SK-MEL-5 (cell line): Measurements from ENCODE around the gene WNT10A. TPM values are rescaled to one million over a fixed set of nuclear protein-coding genes. Genes with fewer than 3 reads are reported as not detected.

Experiments
- small RNA-seq, 2 experiments: library from RNA; depleted of rRNA; stranded (forward); fragments of <200 nt; gene quantifications; one replicate each; pipeline ENCODE3, GENCODE V24; 2014
- total RNA-seq: library from RNA; depleted of rRNA; stranded (reverse); fragments of >200 nt; shearing (Covaris generic); gene quantifications from 2 replicates; pipeline ENCODE4 v1.2.3, GENCODE V29; 2014; rRNA removed

WNT10A gene
- total RNA-seq, 1 experiment from 2014 or later, result 0.11 TPM

Small RNA genes within 50 kb of the gene (small RNA-seq; reads per million reads assigned to genes)
- gene RNU6-642P, result 0 reads per million in 2 experiments

Other genes starting within 250 kb of the WNT10A start
- 4.7 and 6.3 TPM in 2 replicates for gene ZNF142, start 221.2 kb upstream of the WNT10A start, total RNA-seq
- gene BCS1L, start 221.2 kb upstream of the WNT10A start, total RNA-seq, result 26.8 and 28.1 TPM in 2 replicates
- 32.1 and 42.0 TPM in 2 replicates for gene RNF25, start 208.8 kb upstream of the WNT10A start, total RNA-seq
- 11.3 and 12.6 TPM in 2 replicates for gene STK36, start 208.8 kb upstream of the WNT10A start, total RNA-seq
- 32.3 and 41.4 TPM in 2 replicates for gene TTLL4, start 170.0 kb upstream of the WNT10A start, total RNA-seq
- 57.1 and 61.8 TPM in 2 replicates for gene CYP27A1, start 98.7 kb upstream of the WNT10A start, total RNA-seq
- not detected in 2 replicates for gene PRKAG3, start 49.0 kb upstream of the WNT10A start, total RNA-seq
- not detected in 2 replicates for gene WNT6, start 21.0 kb upstream of the WNT10A start, total RNA-seq
- 0.08 and 0.24 TPM in 2 replicates for gene CDK5R2, start 78.8 kb downstream of the WNT10A start, total RNA-seq
- not detected in 2 replicates for gene FEV, start 104.3 kb downstream of the WNT10A start, total RNA-seq
- gene CRYBA2, start 112.6 kb downstream of the WNT10A start, total RNA-seq, result not detected in 2 replicates
- 0.16 and 0.24 TPM in 2 replicates for gene CFAP65, start 160.7 kb downstream of the WNT10A start, total RNA-seq
- gene IHH, start 180.1 kb downstream of the WNT10A start, total RNA-seq, result not detected in 2 replicates